ENCODE measurements around the gene ZNF616.

DNA sequence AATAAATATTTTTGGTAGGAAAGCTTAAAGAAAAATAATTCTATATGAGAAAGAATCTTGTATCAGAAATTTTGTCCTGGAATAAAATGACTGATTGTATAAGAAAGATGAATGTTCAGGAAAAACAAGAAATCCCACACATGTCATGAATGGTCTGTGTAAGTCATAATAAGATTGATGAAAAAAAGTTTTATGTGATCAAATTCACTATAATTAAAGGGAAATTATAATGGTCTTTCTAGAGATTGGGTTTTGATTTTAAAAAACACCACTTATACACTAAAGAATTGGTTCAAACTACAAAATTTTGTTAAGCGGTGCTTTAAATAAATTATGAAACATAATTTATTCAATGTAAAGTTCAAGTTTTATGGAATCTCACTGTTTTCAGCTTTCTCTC lies 37.0 kb downstream of the ZNF616 start:
- TF ChIP-seq TEAD4 (IDR thresholded peaks at IDR 0.05) = no peak
- TF ChIP-seq RAD21 (IDR thresholded peaks at IDR 0.05; ENCODE audit: low read depth) = no peak
- TF ChIP-seq FOXM1 (IDR thresholded peaks at IDR 0.05; ENCODE audit: borderline replicate concordance, low read depth) = no peak
- no peak for TF ChIP-seq EP300 (IDR thresholded peaks at IDR 0.05; ENCODE audit: borderline replicate concordance)
- no peak for TF ChIP-seq TAF1 (IDR thresholded peaks at IDR 0.05; ENCODE audit: low read depth)
- TF ChIP-seq, protein P1, sequence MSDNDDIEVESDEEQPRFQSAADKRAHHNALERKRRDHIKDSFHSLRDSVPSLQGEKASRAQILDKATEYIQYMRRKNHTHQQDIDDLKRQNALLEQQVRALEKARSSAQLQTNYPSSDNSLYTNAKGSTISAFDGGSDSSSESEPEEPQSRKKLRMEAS (IDR thresholded peaks at IDR 0.05) = no peak
- TF ChIP-seq ZBTB7A (IDR thresholded peaks at IDR 0.05; ENCODE audit: low read depth) = no peak
- TF ChIP-seq, protein P2, sequence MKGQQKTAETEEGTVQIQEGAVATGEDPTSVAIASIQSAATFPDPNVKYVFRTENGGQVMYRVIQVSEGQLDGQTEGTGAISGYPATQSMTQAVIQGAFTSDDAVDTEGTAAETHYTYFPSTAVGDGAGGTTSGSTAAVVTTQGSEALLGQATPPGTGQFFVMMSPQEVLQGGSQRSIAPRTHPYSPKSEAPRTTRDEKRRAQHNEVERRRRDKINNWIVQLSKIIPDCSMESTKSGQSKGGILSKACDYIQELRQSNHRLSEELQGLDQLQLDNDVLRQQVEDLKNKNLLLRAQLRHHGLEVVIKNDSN (IDR thresholded peaks at IDR 0.05) = no peak
- no peak for TF ChIP-seq YY1 (IDR thresholded peaks at IDR 0.05; ENCODE audit: low read depth)
- no peak for TF ChIP-seq CREB1 (IDR thresholded peaks at IDR 0.05; ENCODE audit: low read depth)
- TF ChIP-seq, protein P3, sequence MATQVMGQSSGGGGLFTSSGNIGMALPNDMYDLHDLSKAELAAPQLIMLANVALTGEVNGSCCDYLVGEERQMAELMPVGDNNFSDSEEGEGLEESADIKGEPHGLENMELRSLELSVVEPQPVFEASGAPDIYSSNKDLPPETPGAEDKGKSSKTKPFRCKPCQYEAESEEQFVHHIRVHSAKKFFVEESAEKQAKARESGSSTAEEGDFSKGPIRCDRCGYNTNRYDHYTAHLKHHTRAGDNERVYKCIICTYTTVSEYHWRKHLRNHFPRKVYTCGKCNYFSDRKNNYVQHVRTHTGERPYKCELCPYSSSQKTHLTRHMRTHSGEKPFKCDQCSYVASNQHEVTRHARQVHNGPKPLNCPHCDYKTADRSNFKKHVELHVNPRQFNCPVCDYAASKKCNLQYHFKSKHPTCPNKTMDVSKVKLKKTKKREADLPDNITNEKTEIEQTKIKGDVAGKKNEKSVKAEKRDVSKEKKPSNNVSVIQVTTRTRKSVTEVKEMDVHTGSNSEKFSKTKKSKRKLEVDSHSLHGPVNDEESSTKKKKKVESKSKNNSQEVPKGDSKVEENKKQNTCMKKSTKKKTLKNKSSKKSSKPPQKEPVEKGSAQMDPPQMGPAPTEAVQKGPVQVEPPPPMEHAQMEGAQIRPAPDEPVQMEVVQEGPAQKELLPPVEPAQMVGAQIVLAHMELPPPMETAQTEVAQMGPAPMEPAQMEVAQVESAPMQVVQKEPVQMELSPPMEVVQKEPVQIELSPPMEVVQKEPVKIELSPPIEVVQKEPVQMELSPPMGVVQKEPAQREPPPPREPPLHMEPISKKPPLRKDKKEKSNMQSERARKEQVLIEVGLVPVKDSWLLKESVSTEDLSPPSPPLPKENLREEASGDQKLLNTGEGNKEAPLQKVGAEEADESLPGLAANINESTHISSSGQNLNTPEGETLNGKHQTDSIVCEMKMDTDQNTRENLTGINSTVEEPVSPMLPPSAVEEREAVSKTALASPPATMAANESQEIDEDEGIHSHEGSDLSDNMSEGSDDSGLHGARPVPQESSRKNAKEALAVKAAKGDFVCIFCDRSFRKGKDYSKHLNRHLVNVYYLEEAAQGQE (IDR thresholded peaks at IDR 0.05; ENCODE audit: low read depth) = no peak
- TF ChIP-seq CEBPB (IDR thresholded peaks at IDR 0.05) = no peak
- TF ChIP-seq EGR1 (IDR thresholded peaks at IDR 0.05) = no peak
